GM19372 (cell line): ENCODE results near the gene TMEM143.

ENCODE experiments used
- ATAC-seq: cut with Tn5 transposase; IDR thresholded peaks from one replicate; pipeline ENCODE4 v1.9.1; 2021; ENCODE audit warnings: mild to moderate bottlenecking, low read depth, moderate library complexity; ENCODE audit not compliant: unreplicated experiment

Gene TMEM143

GRCh38 chr19:48361912-48362311 is 1.8 kb downstream of the TMEM143 start:
- no peak for ATAC-seq

GRCh38 chr19:48359123-48359522 is 4.6 kb downstream of the TMEM143 start:
- ATAC-seq: no peak

- no peak for ATAC-seq
Observed at GRCh38 chr19:48355365-48355954, 8.3 kb downstream of the TMEM143 start.

GRCh38 chr19:48354332-48354992 is 9.3 kb downstream of the TMEM143 start:
- no peak for ATAC-seq

GRCh38 chr19:48353677-48354076 is 10.1 kb downstream of the TMEM143 start:
- no peak for ATAC-seq

- ATAC-seq: no peak
Observed at GRCh38 chr19:48351341-48351752, 12.4 kb downstream of the TMEM143 start.

GRCh38 chr19:48350856-48351255 is 12.9 kb downstream of the TMEM143 start:
- ATAC-seq: no peak

- ATAC-seq: no peak
Observed at GRCh38 chr19:48348737-48349136, 15.0 kb downstream of the TMEM143 start.

GRCh38 chr19:48348045-48348444 is 15.7 kb downstream of the TMEM143 start:
- no peak for ATAC-seq

- ATAC-seq: no peak
Observed at GRCh38 chr19:48346191-48346590, 17.5 kb downstream of the TMEM143 start.

- no peak for ATAC-seq
Observed at GRCh38 chr19:48344892-48345291, 18.8 kb downstream of the TMEM143 start.

- ATAC-seq: no peak
Observed at GRCh38 chr19:48342841-48343540, 20.7 kb downstream of the TMEM143 start.

GRCh38 chr19:48342414-48342738 is 21.4 kb downstream of the TMEM143 start:
- no peak for ATAC-seq

- ATAC-seq: no peak
Observed at GRCh38 chr19:48341515-48342413, 22.0 kb downstream of the TMEM143 start.

- no peak for ATAC-seq
Observed at GRCh38 chr19:48340995-48341394, 22.7 kb downstream of the TMEM143 start.

GRCh38 chr19:48338802-48339503 is 24.8 kb downstream of the TMEM143 start:
- no peak for ATAC-seq

GRCh38 chr19:48338253-48338755 is 25.4 kb downstream of the TMEM143 start:
- ATAC-seq: no peak

GRCh38 chr19:48333467-48334384 is 30.0 kb downstream of the TMEM143 start:
- peak; percentile 40 for ATAC-seq
